Endothelial cell of umbilical vein (primary cell): Measurements from ENCODE around the gene SHKBP1. TPM values are rescaled to one million over a fixed set of nuclear protein-coding genes. Genes with fewer than 3 reads are reported as not detected.

Source experiments
- BruUV-seq: library from RNA; stranded (reverse); fragments of 400-500 nt; replicated peaks from 2 replicates; lab custom pipeline; 2021; lab: Mats Ljungman, UMichigan
- CTCF ChIA-PET: fragments of 300-600, 350-600 bp; sonication (Branson Sonifier 250); formaldehyde crosslinking; loops from one replicate; lab custom pipeline; 2021; ENCODE audit warnings: antibody characterized with exemption, inconsistent platforms; lab: Charles Lee
- POLR2A ChIA-PET: fragments of 300-600, 350-600 bp; sonication (Branson Sonifier 250); formaldehyde crosslinking; loops from one replicate; lab custom pipeline; 2021; ENCODE audit warnings: antibody characterized with exemption, inconsistent platforms; lab: Charles Lee
- DNase-seq: peaks from one replicate; pipeline ENCODE4 v3.0.0-alpha.2; 2011; ENCODE audit warnings: low read depth, low spot score
- FAIRE-seq: peaks from 2 replicates; lab custom pipeline; 2011; peaks lifted over from hg19 to GRCh38; lab: Jason Lieb, UNC
- H2AFZ ChIP-seq: 2 replicates; pipeline ENCODE4 v1.6.0; 2012; ENCODE audit warnings: low read depth, low read length, control low read depth, inconsistent platforms
- H3K27ac ChIP-seq: 2 replicates; pipeline ENCODE4 v1.5.1; 2011; ENCODE audit warnings: low read depth, mild to moderate bottlenecking, control low read depth, low read length, moderate library complexity; ENCODE audit not compliant: insufficient read depth
- H3K27me3 ChIP-seq, 2 experiments: 2 replicates each; pipeline versions ENCODE4 v1.6.0 to v1.6.1; 2011; ENCODE audit warnings: low read length in 2 of 2, mixed read lengths in 1 of 2; ENCODE audit not compliant: control insufficient read depth in 2 of 2, insufficient read depth in 2 of 2
- H3K36me3 ChIP-seq, 2 experiments: 2 replicates in 1 of 2; 3 replicates in 1 of 2; pipeline ENCODE4 v1.5.1; 2011; ENCODE audit warnings: low read length in 2 of 2, mild to moderate bottlenecking in 1 of 2, moderate library complexity in 1 of 2; ENCODE audit not compliant: control insufficient read depth in 2 of 2, insufficient read depth in 2 of 2; ENCODE audit errors: extremely low read depth in 1 of 2
- H3K4me1 ChIP-seq: 3 replicates; pipeline ENCODE4 v1.5.1; 2011; ENCODE audit warnings: mild to moderate bottlenecking, low read length; ENCODE audit not compliant: control insufficient read depth, insufficient read depth; ENCODE audit errors: extremely low read depth
- H3K4me2 ChIP-seq: 2 replicates; pipeline ENCODE4 v1.6.1; 2011; ENCODE audit warnings: low read length, control low read depth, mixed read lengths; ENCODE audit not compliant: insufficient read depth
- H3K4me3 ChIP-seq, 3 experiments: fragments of 200-600 bp in 1 of 3; sonication (generic), shearing (Covaris generic) in 1 of 3; replicated peaks in 1 of 3; 2 replicates each; pipeline ENCODE4 v1.5.1; 2011 to 2016; ENCODE audit warnings: control low read depth in 3 of 3, low read length in 3 of 3, mild to moderate bottlenecking in 2 of 3, inconsistent platforms in 1 of 3, low read depth in 1 of 3, moderate library complexity in 1 of 3; ENCODE audit not compliant: insufficient read depth in 1 of 3
- H3K79me2 ChIP-seq: 2 replicates; pipeline ENCODE4 v1.6.0; 2012; ENCODE audit warnings: low read length, inconsistent platforms; ENCODE audit not compliant: control insufficient read depth, insufficient read depth
- H3K9ac ChIP-seq: replicated peaks from 2 replicates; pipeline ENCODE3; 2011; ENCODE audit warnings: low read length, control low read depth; ENCODE audit not compliant: insufficient read depth; ENCODE audit errors: extremely low read depth
- H3K9me1 ChIP-seq: replicated peaks from 3 replicates; pipeline ENCODE4 v1.6.0; 2011; ENCODE audit warnings: mild to moderate bottlenecking, low read length; ENCODE audit not compliant: control insufficient read depth, insufficient read depth; ENCODE audit errors: extremely low read depth
- H3K9me3 ChIP-seq: replicated peaks from 2 replicates; pipeline ENCODE4 v1.5.1; 2012; ENCODE audit warnings: low read length, inconsistent platforms; ENCODE audit not compliant: control insufficient read depth, insufficient read depth
- H4K20me1 ChIP-seq: replicated peaks from 2 replicates; pipeline ENCODE3; 2011; ENCODE audit warnings: mild to moderate bottlenecking, low read length; ENCODE audit not compliant: control insufficient read depth, insufficient read depth; ENCODE audit errors: extremely low read depth
- EZH2 ChIP-seq: IDR thresholded peaks from 2 replicates; pipeline ENCODE4 v1.6.1; 2012; ENCODE audit warnings: borderline replicate concordance, low read depth, mild to moderate bottlenecking, moderate library complexity, low read length, inconsistent platforms; ENCODE audit not compliant: severe bottlenecking
- FOS ChIP-seq: IDR thresholded peaks from 2 replicates; pipeline ENCODE4 v1.6.1; 2011; ENCODE audit warnings: mild to moderate bottlenecking, low read length, moderate library complexity, borderline replicate concordance; ENCODE audit not compliant: insufficient read depth
- GATA2 ChIP-seq: IDR thresholded peaks from 2 replicates; pipeline ENCODE4 v1.7.0; 2011; ENCODE audit warnings: low read depth, mild to moderate bottlenecking, moderate library complexity, mixed read lengths, low read length; ENCODE audit not compliant: insufficient read length, insufficient read depth
- JUN ChIP-seq: IDR thresholded peaks from 2 replicates; pipeline ENCODE4 v1.6.1; 2011; ENCODE audit warnings: borderline replicate concordance, low read depth; ENCODE audit not compliant: insufficient read length, insufficient read depth
- MYC ChIP-seq: IDR thresholded peaks from one replicate; pipeline ENCODE4 v1.6.1; 2011; ENCODE audit warnings: mild to moderate bottlenecking, low read depth, low read length
- POLR2A ChIP-seq: IDR thresholded peaks from 2 replicates; pipeline ENCODE4 v1.6.1; 2012; ENCODE audit warnings: low read depth, mild to moderate bottlenecking, control low read depth, low read length
- POLR2AphosphoS5 ChIP-seq: IDR thresholded peaks from 2 replicates; pipeline ENCODE4 v1.6.1; 2012; ENCODE audit warnings: low read depth, mild to moderate bottlenecking, control low read depth, low read length, moderate library complexity; ENCODE audit not compliant: insufficient read depth
- dilution Hi-C: fragments of 300-500 bp; cut with MboI; formaldehyde crosslinking; loops from one replicate; pipeline ENCODE4 v1.15.0; 2019; ENCODE audit warnings: low sequenced_read_pairs; ENCODE audit not compliant: extremely low pct_ligation_motif_present
- intact Hi-C: fragments of 100-400 bp; cut with micrococcal nuclease; formaldehyde crosslinking; loops from one replicate; pipeline ENCODE4 v1.10.0; 2022
- polyA plus RNA-seq, 4 experiments: library from polyadenylated mRNA; depleted of rRNA in 3 of 4; stranded (reverse) in 3 of 4; unstranded in 1 of 4; fragments of >200 nt; gene quantifications; 2 replicates each; pipeline versions ENCODE4 v1.2.1 to v1.2.3, GENCODE V29; 2011 to 2012; ENCODE audit warnings: missing spikeins in 1 of 4
- total RNA-seq: library from RNA; stranded (reverse); gene quantifications from 2 replicates; pipeline ENCODE4 v1.2.3, GENCODE V29; 2021
- TF ChIP-seq, protein P1 (sequence below), 2 donors: IDR thresholded peaks; 1 replicate in 1 of 2; 2 replicates in 1 of 2; pipeline ENCODE4 v1.5.1; 2011; ENCODE audit warnings: low read length in 2 of 2, mild to moderate bottlenecking in 2 of 2, moderate library complexity in 2 of 2, control low read depth in 1 of 2, inconsistent platforms in 1 of 2, low read depth in 1 of 2; ENCODE audit not compliant: insufficient read depth in 1 of 2; ENCODE audit errors: extremely low read depth in 1 of 2
- TF ChIP-seq, protein P2 (sequence below): IDR thresholded peaks from 2 replicates; pipeline ENCODE4 v1.6.1; 2011; ENCODE audit not compliant: insufficient read depth, insufficient read length

Gene SHKBP1
- total and polyA plus RNA-seq, 2 donors (not counting 3 experiments of a cell fraction or from before 2014, with no cell fraction given), result 106 to 113 TPM

DNA sequence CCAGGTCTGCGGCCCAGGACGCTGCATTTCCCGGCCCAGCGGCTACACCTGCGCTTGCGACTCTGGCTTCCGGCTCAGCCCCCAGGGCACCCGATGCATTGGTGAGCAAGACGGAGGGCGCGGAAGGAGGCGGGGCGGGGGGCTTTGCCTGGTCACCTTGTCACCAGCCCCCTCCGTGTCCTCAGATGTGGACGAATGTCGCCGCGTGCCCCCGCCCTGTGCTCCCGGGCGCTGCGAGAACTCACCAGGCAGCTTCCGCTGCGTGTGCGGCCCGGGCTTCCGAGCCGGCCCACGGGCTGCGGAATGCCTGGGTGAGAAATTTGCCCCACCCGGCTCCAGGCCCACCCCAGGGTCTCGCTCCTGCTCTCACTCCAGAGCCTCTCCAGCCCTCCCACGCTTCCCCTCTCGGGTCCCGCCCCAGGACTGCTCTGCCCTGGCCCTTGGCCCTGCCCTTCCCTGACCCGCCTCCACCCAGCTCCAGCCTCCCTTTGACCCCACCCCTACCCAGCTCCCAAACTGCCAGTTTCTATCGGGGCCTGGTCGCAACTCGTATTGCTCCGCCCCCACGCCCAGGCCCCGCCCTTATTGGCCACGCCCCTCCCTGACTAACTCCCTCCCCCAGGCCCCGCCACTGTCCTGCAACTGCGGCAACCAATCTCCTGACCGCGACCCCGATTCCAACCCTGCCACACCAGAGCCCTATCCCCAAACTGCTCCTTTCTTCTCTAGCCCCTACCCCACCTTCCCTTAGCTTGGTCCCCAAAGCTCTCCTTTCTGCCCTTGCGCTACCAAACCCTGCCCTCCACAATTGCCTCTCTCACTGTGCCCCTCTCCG lies 33.1 kb downstream of the SHKBP1 start:
- Histone ChIP-seq H3K4me3 (peak overlapping the region in 2 of 3 experiments; percentile 8 to 33), H3K4me2 (peak overlapping the region; percentile 42), H3K4me1 (peaks cover 32% of the 10 kb centered on the region), H3K79me2 (no peaks in the 10 kb centered on the region), H3K36me3 (no peaks in the 10 kb centered on the region), H2AFZ (peak overlapping the region; percentile 69), H3K27me3 (no peaks in the 10 kb centered on the region), H4K20me1 (no peaks in the 10 kb centered on the region), H3K9me3 (no peaks in the 10 kb centered on the region), H3K9me1 (no peaks in the 10 kb centered on the region), H3K27ac (no peak overlapping the region), H3K9ac (no peak overlapping the region)
- BruUV-seq, result no TSS peak
- intact Hi-C loops, result no loop called here
- peak; percentile 84 for FAIRE-seq
- dilution Hi-C loops, result no loop called here
- CTCF ChIA-PET, result interaction anchor here (2.2 kb wide), 1 partner anchor 25 kb away, joined by 10 read pairs; no protein-coding TSS in a partner anchor
- peak; percentile 61 for DNase-seq
- POLR2A ChIA-PET, result interaction anchor here (0.6 kb wide), 1 partner anchor 1080 kb away, joined by 3 read pairs; no protein-coding TSS in a partner anchor
- TF ChIP-seq, protein P1, sequence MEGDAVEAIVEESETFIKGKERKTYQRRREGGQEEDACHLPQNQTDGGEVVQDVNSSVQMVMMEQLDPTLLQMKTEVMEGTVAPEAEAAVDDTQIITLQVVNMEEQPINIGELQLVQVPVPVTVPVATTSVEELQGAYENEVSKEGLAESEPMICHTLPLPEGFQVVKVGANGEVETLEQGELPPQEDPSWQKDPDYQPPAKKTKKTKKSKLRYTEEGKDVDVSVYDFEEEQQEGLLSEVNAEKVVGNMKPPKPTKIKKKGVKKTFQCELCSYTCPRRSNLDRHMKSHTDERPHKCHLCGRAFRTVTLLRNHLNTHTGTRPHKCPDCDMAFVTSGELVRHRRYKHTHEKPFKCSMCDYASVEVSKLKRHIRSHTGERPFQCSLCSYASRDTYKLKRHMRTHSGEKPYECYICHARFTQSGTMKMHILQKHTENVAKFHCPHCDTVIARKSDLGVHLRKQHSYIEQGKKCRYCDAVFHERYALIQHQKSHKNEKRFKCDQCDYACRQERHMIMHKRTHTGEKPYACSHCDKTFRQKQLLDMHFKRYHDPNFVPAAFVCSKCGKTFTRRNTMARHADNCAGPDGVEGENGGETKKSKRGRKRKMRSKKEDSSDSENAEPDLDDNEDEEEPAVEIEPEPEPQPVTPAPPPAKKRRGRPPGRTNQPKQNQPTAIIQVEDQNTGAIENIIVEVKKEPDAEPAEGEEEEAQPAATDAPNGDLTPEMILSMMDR (IDR thresholded peaks at IDR 0.05; ENCODE audit: extremely low read depth in 1 of 2, insufficient read depth in 1 of 2, low read depth in 1 of 2, low read length in 2 of 2), result no peak
- TF ChIP-seq GATA2 (no peak), EZH2 (no peak), FOS (no peak), MYC (no peak), POLR2A (peak; percentile 30), JUN (no peak), POLR2AphosphoS5 (peak; percentile 28)
- TF ChIP-seq, protein P2, sequence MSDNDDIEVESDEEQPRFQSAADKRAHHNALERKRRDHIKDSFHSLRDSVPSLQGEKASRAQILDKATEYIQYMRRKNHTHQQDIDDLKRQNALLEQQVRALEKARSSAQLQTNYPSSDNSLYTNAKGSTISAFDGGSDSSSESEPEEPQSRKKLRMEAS, result no peak
